GM18873 (cell line): ENCODE data around the gene HEXIM2.

ENCODE experiments used
- ATAC-seq: cut with Tn5 transposase; IDR thresholded peaks from one replicate; pipeline ENCODE4 v1.9.1; 2021; ENCODE audit warnings: mild to moderate bottlenecking, moderate library complexity, moderate number of reproducible peaks; ENCODE audit not compliant: unreplicated experiment, low FRiP score

The HEXIM2 gene

DNA sequence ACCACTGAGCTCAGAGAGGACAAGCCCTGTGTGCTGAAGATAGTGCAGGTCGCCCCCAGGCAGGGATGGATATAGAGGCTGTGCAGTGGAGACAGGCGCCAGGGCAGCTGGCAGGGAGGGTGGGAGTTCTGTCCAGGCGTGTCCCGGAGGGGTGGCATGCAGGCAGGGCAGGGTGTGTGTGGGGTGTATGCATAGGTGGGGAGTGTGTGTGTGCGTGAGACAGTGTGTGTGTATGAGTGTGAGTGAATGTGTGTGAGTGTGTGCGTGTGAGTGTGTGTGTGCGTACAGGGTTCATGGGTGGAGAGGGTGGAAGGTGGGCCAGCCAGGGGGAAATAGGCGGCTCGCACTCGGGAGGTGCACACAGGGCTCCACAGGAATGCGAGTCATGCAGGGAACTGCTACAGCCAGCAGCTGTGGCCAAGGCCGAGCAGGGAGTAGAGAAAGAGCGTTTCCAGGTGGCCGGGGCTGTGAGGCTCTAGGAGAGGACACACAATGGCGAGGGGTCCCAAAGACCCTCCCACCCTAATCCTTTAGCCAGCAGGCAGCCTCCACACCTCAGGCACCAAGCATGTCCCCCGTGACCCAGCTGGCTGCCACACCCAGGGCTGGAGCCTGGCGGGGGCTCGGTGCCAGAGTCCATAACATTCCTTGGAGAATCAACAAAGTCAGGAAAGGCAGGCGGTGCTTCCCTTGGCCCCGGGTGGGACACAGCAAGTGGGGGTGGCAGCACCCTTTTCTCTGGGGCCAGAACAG lies 34.0 kb upstream of the HEXIM2 start:
- no peak for ATAC-seq

- no peak for ATAC-seq
Observed at GRCh38 chr17:45128331-45128730, 33.3 kb upstream of the HEXIM2 start.

DNA sequence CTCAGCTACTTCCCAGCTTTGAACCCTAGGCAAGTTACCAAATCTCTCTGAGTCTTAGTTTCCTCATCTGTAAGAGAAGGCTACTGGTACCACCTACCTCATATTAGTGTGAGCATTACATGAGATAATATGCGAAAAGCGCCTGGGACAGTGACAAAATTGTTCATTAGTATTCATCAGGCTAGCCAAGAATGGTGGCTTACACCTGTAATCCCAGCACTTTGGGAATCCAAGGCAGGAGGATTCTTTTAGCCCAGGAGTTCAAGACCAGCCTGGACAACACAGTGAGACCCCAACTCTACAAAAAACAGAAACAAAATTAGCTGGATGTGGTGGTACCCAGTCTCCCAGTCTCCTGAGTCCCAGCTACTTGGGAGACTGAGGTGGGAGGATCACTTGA lies 32.7 kb upstream of the HEXIM2 start:
- no peak for ATAC-seq

- ATAC-seq, result no peak
Observed at GRCh38 chr17:45129426-45129939, 32.2 kb upstream of the HEXIM2 start.

DNA sequence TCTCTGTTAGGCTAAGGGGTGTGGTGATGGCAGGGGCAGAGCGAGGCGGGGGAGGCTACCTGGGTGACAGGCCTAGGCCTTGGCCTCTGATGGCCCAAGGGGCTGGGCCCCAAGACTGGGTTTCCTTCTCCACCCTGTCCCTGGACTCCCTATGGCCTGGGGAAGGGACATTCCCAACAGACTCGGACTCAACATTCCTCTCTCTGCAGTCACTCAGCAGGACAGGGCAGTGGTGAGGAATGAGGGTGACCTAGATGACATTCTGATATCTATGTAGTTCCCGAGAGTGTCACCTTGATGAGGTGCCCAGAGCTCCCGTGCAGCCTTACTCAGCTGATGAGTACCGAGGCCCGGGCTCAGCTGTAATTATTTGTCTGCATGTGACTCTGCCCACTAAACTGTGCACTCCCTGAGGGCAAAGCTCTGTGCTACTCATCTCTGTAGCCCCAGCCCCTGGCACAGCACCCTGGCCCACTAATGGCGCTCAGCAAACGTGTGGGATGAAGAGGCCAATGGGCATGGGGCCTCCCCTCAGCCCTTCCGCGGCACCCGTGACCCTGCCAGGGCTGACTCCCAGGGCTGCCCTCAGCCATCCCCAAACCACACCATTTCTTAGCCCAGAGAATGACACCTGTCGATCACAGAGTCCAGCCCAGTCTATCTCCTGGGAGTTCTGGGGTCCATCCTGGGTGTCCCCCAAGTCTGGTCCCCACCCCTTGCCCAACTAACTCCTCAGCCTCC lies 31.6 kb upstream of the HEXIM2 start:
- ATAC-seq, result no peak

GRCh38 chr17:45130681-45131615 lies 30.7 kb upstream of the HEXIM2 start:
- no peak for ATAC-seq

GRCh38 chr17:45131616-45132319 lies 29.9 kb upstream of the HEXIM2 start:
- no peak for ATAC-seq

DNA sequence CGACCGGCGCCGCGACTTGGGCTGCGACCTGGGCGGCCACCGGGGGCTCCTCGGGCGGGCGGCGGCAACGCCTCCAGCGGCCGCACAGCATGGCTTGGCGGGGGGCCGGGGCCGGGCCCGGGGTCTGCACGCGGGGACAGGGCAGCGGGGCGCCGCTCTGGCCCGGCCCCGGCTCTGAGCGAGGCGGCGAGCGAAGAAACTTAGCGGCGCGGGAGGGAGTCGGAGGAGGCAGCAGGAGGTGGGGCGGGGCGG lies 29.4 kb upstream of the HEXIM2 start, which contains the start of gene PLCD3:
PLCD3 (minus strand) TSS at position 196 of the 252 bp plus-strand sequence; CDS start at position 91, 105 bp downstream.
- ATAC-seq, result no peak

DNA sequence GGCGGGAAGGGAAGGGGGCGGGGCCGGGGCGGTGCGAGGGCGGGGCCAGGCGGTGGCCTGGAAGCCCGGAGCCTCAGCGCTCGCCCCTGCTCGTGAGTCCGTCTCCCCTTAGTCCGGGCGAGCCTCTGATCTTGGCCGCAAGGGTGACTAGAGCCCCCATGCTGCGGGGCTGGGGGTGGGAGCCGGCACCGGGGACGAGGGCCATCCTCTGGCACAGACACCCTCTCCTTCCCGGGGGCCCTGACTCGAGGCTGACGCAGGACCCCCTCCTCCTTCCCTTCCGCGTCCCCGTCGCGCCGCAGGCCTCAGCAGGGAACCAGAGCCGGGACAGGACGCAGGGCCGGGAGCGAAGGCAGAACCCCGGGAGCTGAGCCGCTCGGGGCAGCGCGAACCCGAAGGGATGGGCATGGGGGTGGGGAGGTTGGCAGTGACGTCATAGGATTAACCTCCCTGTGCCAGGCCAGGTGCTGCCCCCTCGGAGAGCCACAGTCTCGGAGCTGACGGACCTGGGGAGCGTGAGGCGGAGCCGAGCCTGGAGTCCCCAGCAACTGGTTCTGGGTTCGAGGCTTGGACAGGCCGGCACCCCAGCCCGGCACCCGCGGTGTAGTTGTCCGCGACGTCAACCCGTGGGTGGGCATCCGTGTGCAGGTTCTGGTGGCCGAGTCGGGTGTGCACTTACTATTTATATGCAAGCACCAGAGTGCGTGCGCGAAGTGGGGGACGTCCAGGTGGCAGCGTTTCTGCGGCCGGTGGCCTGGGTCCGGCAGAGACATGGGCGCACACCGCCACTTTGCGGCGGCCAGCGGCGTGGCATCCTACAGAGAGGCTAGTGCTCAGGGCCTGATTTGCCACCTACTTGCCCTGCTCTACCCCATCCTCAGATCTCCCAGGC lies 28.9 kb upstream of the HEXIM2 start:
- no peak for ATAC-seq

DNA sequence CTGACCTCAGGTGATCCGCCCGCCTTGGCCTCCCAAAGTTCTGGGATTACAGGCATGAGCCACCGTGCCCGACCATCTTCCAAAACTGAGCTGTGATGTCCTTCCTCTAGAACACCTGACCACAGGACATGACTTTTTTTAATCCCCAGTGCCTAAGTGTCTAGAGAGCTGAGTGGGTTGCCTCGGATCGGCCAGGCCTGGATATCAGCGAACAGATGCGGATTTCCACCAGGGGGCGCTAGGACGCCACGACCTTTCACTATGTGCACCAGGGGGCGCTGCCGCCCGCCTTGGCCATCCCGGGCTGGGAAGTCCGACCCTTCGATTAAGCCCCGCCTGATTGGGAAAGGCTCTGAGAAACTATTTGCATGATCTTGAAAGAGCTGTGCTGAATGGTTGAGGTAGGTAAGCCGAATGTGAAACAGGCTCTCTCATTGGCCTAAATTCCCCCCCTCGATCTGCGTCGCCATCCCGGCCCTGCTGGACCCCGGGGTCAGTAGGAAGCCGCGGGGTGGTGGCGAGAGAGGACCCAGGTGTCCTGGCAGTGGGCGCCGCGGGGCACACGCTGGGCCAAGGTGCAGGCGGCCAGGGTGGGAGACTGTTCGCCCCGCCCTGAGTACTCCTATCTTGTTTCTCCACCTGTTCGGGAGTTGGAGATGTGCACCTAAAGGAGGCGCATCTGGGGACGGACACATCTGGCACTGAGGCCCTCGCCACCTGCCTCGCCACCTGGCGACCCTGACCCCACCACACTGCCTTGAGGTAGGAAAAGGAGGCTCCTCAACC lies 26.3 kb upstream of the HEXIM2 start, which contains the start of gene ACBD4:
ACBD4 (plus strand) TSS at position 496 of the 786 bp plus-strand sequence. CDS start 458 bp downstream, outside the sequence.
- ATAC-seq, result peak; percentile 87

- ATAC-seq, result no peak
Observed at GRCh38 chr17:45135978-45136791, 25.5 kb upstream of the HEXIM2 start.

DNA sequence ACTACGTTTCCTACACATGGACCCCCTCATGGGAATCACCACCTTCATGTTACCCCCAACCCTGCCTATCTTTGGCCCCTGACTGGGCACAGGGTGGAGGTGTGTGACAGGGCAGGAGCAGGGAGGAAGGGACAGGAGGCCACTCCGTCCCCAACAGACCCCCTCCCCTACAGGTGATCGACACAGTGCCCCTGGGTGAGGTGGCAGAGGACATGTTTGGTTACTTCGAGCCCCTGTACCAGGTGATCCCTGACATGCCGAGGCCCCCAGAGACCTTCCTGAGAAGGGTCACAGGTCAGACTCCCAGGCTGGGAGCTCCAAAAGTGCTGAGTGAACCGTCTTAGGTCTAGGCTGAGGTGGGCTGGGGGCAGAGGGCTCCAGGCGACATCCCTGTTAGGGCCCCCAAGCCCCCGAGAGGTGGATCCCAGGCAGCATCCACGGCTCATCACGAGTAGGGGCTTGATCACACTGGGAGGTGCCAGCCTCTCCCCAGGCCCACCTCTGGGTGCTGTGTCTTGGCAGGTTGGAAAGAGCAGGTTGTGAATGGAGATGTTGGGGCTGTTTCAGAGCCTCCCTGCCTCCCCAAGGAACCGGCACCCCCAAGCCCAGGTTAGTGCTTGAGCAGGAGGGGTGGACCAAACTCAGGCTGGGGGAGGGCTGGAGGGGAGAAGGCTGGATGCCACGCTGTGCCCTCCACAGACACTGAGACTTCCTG lies 24.7 kb upstream of the HEXIM2 start:
- ATAC-seq, result no peak

GRCh38 chr17:45137561-45138305 lies 23.9 kb upstream of the HEXIM2 start:
- ATAC-seq, result no peak

- ATAC-seq, result no peak
Observed at GRCh38 chr17:45138911-45139532, 22.7 kb upstream of the HEXIM2 start.

GRCh38 chr17:45139533-45139920 lies 22.1 kb upstream of the HEXIM2 start:
- ATAC-seq, result no peak
